Superior temporal gyrus (tissue), 1 donor: ENCODE data around the gene TMBIM1.

Source experiments
- DNase-seq: peaks from one replicate; pipeline ENCODE4 v3.0.0-alpha.2; 2016; ENCODE audit errors: extremely low spot score

Gene TMBIM1

GRCh38 chr2:218292048-218293014, at the start of gene TMBIM1:
TSS of gene TMBIM1 (minus strand) at chr2:218292503. CDS start at chr2:218282141, 10,362 bp downstream.
- peak; percentile 73 for DNase-seq

GRCh38 chr2:218341381-218341780, 49.1 kb upstream of the TMBIM1 start:
- DNase-seq: no peak

- DNase-seq: no peak
These were observed 48.4 kb upstream of the TMBIM1 start for GRCh38 chr2:218340656-218341055.

GRCh38 chr2:218334531-218334930, 42.2 kb upstream of the TMBIM1 start:
- DNase-seq: no peak

GRCh38 chr2:218332920-218333645, 40.8 kb upstream of the TMBIM1 start:
- DNase-seq: no peak

GRCh38 chr2:218332288-218332687, 40.0 kb upstream of the TMBIM1 start:
- no peak for DNase-seq

GRCh38 chr2:218331745-218332144, 39.4 kb upstream of the TMBIM1 start:
- no peak for DNase-seq

GRCh38 chr2:218329826-218330593, 37.7 kb upstream of the TMBIM1 start:
- DNase-seq: peak; percentile 30

- no peak for DNase-seq
These were observed 36.9 kb upstream of the TMBIM1 start for GRCh38 chr2:218329027-218329825.

GRCh38 chr2:218328294-218328693, 36.0 kb upstream of the TMBIM1 start:
- no peak for DNase-seq

GRCh38 chr2:218327451-218328210, 35.3 kb upstream of the TMBIM1 start:
- no peak for DNase-seq

- DNase-seq: no peak
These were observed 34.0 kb upstream of the TMBIM1 start for GRCh38 chr2:218326315-218326714.

GRCh38 chr2:218325566-218326160, 33.4 kb upstream of the TMBIM1 start:
- no peak for DNase-seq

- DNase-seq: no peak
These were observed 31.5 kb upstream of the TMBIM1 start for GRCh38 chr2:218323526-218324472.

GRCh38 chr2:218322768-218323525, 30.6 kb upstream of the TMBIM1 start:
- DNase-seq: peak; percentile 37

GRCh38 chr2:218320704-218321336, 28.5 kb upstream of the TMBIM1 start:
- DNase-seq: no peak

- no peak for DNase-seq
These were observed 27.6 kb upstream of the TMBIM1 start for GRCh38 chr2:218319813-218320365.
